CD1c-positive myeloid dendritic cell (primary cell): ENCODE measurements around the gene SBF2.

Experiments
- DNase-seq: peaks from one replicate; pipeline ENCODE4 v3.0.0-alpha.2; 2016; ENCODE audit errors: extremely low spot score

SBF2 gene

GRCh38 chr11:9775398-9775779 lies 518.6 kb downstream of the SBF2 start:
- no peak for DNase-seq

- no peak for DNase-seq
Observed at GRCh38 chr11:9774591-9775397, 519.2 kb downstream of the SBF2 start.

- DNase-seq, result no peak
Observed at GRCh38 chr11:9774109-9774508, 519.9 kb downstream of the SBF2 start.

- DNase-seq, result no peak
Observed at GRCh38 chr11:9773524-9773923, 520.5 kb downstream of the SBF2 start.

- DNase-seq, result no peak
Observed at GRCh38 chr11:9772218-9772617, 521.8 kb downstream of the SBF2 start.

GRCh38 chr11:9771071-9771511 lies 522.9 kb downstream of the SBF2 start:
- DNase-seq, result no peak

GRCh38 chr11:9769621-9770020 lies 524.4 kb downstream of the SBF2 start:
- no peak for DNase-seq

GRCh38 chr11:9765320-9766101 lies 528.5 kb downstream of the SBF2 start:
- no peak for DNase-seq

GRCh38 chr11:9763301-9763700 lies 530.7 kb downstream of the SBF2 start:
- DNase-seq, result no peak

- DNase-seq, result no peak
Observed at GRCh38 chr11:9762531-9762930, 531.5 kb downstream of the SBF2 start.

GRCh38 chr11:9761441-9761945 lies 532.5 kb downstream of the SBF2 start:
- DNase-seq, result no peak

GRCh38 chr11:9760193-9760575 lies 533.8 kb downstream of the SBF2 start:
- DNase-seq, result no peak

- DNase-seq, result peak; percentile 90
Observed at GRCh38 chr11:9759519-9760192, 534.4 kb downstream of the SBF2 start.

- peak; percentile 58 for DNase-seq
Observed at GRCh38 chr11:9758637-9759518, 535.1 kb downstream of the SBF2 start.

- peak; percentile 95 for DNase-seq
Observed at GRCh38 chr11:9757809-9758636, 536.0 kb downstream of the SBF2 start.

GRCh38 chr11:9756878-9757277 lies 537.1 kb downstream of the SBF2 start:
- no peak for DNase-seq

- no peak for DNase-seq
Observed at GRCh38 chr11:9756461-9756860, 537.6 kb downstream of the SBF2 start.

GRCh38 chr11:9755561-9756185 lies 538.3 kb downstream of the SBF2 start:
- DNase-seq, result no peak

GRCh38 chr11:9754010-9754471 lies 540.0 kb downstream of the SBF2 start:
- no peak for DNase-seq

GRCh38 chr11:9753021-9753420 lies 541.0 kb downstream of the SBF2 start:
- peak; percentile 53 for DNase-seq
